Mesendoderm (in vitro differentiated cells): ENCODE results near the gene NTRK3.

Experiments used
- DNase-seq: peaks from one replicate; pipeline ENCODE4 v3.0.0; 2013
- H2AK5ac ChIP-seq: 2 replicates; pipeline ENCODE4 v1.6.1; 2013; ENCODE audit warnings: low read length, inconsistent platforms
- H2BK120ac ChIP-seq: 2 replicates; pipeline ENCODE4 v1.6.1; 2013; ENCODE audit warnings: low read depth, mild to moderate bottlenecking, low read length, moderate library complexity, mixed read lengths
- H2BK15ac ChIP-seq: replicated peaks from 2 replicates; pipeline ENCODE4 v1.6.1; 2013; ENCODE audit warnings: low read depth, mild to moderate bottlenecking, moderate library complexity
- H2BK5ac ChIP-seq: 2 replicates; pipeline ENCODE4 v1.6.1; 2013; ENCODE audit warnings: low read length, inconsistent platforms
- H3K18ac ChIP-seq: 2 replicates; pipeline ENCODE4 v1.6.1; 2013; ENCODE audit warnings: mild to moderate bottlenecking, low read length, mixed read lengths
- H3K23ac ChIP-seq: one replicate; pipeline ENCODE4 v1.6.1; 2013; ENCODE audit warnings: low read length
- H3K27ac ChIP-seq: 2 replicates; pipeline ENCODE4 v1.5.1; 2013; ENCODE audit warnings: low read depth, mild to moderate bottlenecking, inconsistent platforms, low read length, moderate library complexity
- H3K27me3 ChIP-seq: 2 replicates; pipeline ENCODE4 v1.6.1; 2013; ENCODE audit warnings: low read length, control low read depth, mild to moderate bottlenecking, inconsistent platforms; ENCODE audit not compliant: insufficient read depth, poor library complexity
- H3K36me3 ChIP-seq: 2 replicates; pipeline ENCODE4 v1.6.1; 2013; ENCODE audit warnings: low read length, inconsistent platforms; ENCODE audit not compliant: control insufficient read depth, insufficient read depth
- H3K4ac ChIP-seq: one replicate; pipeline ENCODE4 v1.6.1; 2013; ENCODE audit warnings: low read depth, mild to moderate bottlenecking, low read length, moderate library complexity
- H3K4me1 ChIP-seq: 2 replicates; pipeline ENCODE4 v1.6.1; 2013; ENCODE audit warnings: low read depth, low read length, inconsistent platforms; ENCODE audit not compliant: control insufficient read depth
- H3K4me2 ChIP-seq: 2 replicates; pipeline ENCODE4 v1.6.1; 2013; ENCODE audit warnings: low read length
- H3K4me3 ChIP-seq: 2 replicates; pipeline ENCODE4 v1.5.1; 2013; ENCODE audit warnings: mild to moderate bottlenecking, low read length
- H3K56ac ChIP-seq: one replicate; pipeline ENCODE4 v1.6.1; 2013; ENCODE audit warnings: low read length
- H3K79me1 ChIP-seq: 2 replicates; pipeline ENCODE4 v1.6.1; 2013; ENCODE audit warnings: low read length, inconsistent platforms
- H3K79me2 ChIP-seq: 2 replicates; pipeline ENCODE4 v1.6.1; 2013; ENCODE audit warnings: mild to moderate bottlenecking, low read length; ENCODE audit not compliant: control insufficient read depth, insufficient read depth
- H3K9ac ChIP-seq: 2 replicates; pipeline ENCODE4 v1.6.1; 2013; ENCODE audit warnings: low read length, inconsistent platforms
- H4K5ac ChIP-seq: one replicate; pipeline ENCODE4 v1.6.1; 2013; ENCODE audit warnings: low read length
- H4K8ac ChIP-seq: one replicate; pipeline ENCODE4 v1.6.1; 2013; ENCODE audit warnings: low read depth, mild to moderate bottlenecking, control low read depth, low read length, moderate library complexity
- WGBS: extraction: QIAGEN DNeasy Blood & Tissue Kit; methylation state at CpG from one replicate; pipeline ENCODE4 v1.1.7; 2013; ENCODE audit warnings: low lambda C conversion rate, missing lambda C conversion rate; ENCODE audit not compliant: insufficient coverage; ENCODE audit errors: extremely low coverage; 5-methylcytosine and 5-hydroxymethylcytosine counted together

NTRK3 gene

DNA sequence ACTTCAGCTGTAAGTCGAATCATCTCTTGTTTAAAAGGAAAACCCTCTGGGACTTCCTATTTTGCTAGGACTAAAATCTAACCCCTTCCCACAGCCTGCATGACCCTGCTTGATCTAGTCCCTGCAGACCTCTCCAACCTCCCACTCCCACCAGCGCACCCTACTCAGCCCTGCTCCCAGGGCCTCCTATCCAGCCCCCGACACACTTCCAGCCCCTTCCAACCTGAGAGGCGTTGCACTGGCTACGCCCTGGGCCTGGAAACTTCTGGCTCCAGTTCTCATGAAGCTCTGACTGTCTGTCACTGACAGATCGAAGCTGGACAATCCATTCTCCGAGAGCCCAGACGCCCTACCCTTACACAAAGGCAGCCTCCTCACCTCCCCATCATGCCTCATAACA lies 21.8 kb downstream of the NTRK3 start:
- H2BK120ac ChIP-seq, result no peak overlapping the region
- H4K8ac ChIP-seq, result no peak overlapping the region
- no peak overlapping the region for H2AK5ac ChIP-seq
- no peak overlapping the region for H3K23ac ChIP-seq
- H3K9ac ChIP-seq, result no peak overlapping the region
- no peak overlapping the region for H2BK15ac ChIP-seq
- H3K79me2 ChIP-seq, result no peaks in the 10 kb centered on the region
- no CpG with 5 or more reads among the region's 8 CpGs for WGBS
- no peak overlapping the region for H3K4me3 ChIP-seq
- no peaks in the 10 kb centered on the region for H3K27me3 ChIP-seq
- H3K56ac ChIP-seq, result no peak overlapping the region
- H3K27ac ChIP-seq, result no peak overlapping the region
- H3K4me2 ChIP-seq, result no peak overlapping the region
- H3K36me3 ChIP-seq, result no peaks in the 10 kb centered on the region
- H4K5ac ChIP-seq, result no peak overlapping the region
- no peak for DNase-seq
- H3K18ac ChIP-seq, result no peak overlapping the region
- no peak overlapping the region for H3K4ac ChIP-seq
- no peak overlapping the region for H2BK5ac ChIP-seq
- no peaks in the 10 kb centered on the region for H3K79me1 ChIP-seq
- H3K4me1 ChIP-seq, result no peaks in the 10 kb centered on the region

DNA sequence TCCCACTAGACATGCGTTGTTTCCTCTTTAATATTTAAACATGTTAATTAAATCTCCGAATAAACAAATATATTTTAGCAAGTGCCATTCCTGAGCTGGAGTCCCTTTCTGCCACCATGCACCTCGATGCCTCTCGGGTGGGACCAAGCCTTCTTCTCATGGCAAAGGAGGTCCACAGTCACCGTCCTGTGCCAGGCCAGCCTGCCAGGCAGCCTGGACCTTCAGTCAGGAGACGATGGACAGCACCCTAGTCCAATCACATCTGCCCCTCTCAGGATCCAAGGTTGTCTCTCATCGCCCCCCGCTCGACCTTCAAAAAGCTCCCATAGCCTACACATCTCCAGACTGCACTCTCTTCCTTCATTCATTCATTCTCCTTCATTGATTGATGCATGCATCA lies 22.6 kb downstream of the NTRK3 start:
- Histone ChIP-seq H4K5ac (no peak overlapping the region), H3K4ac (no peak overlapping the region), H3K79me2 (no peaks in the 10 kb centered on the region), H3K4me2 (no peak overlapping the region), H2BK5ac (no peak overlapping the region), H4K8ac (no peak overlapping the region), H3K36me3 (no peaks in the 10 kb centered on the region), H3K79me1 (no peaks in the 10 kb centered on the region), H2AK5ac (no peak overlapping the region), H3K27ac (no peak overlapping the region), H2BK15ac (no peak overlapping the region), H3K56ac (no peak overlapping the region), H3K27me3 (no peaks in the 10 kb centered on the region), H3K9ac (no peak overlapping the region), H3K4me1 (no peaks in the 10 kb centered on the region), H3K4me3 (no peak overlapping the region), H2BK120ac (no peak overlapping the region), H3K18ac (no peak overlapping the region), H3K23ac (no peak overlapping the region)
- no peak for DNase-seq
- no CpG with 5 or more reads among the region's 9 CpGs for WGBS

DNA sequence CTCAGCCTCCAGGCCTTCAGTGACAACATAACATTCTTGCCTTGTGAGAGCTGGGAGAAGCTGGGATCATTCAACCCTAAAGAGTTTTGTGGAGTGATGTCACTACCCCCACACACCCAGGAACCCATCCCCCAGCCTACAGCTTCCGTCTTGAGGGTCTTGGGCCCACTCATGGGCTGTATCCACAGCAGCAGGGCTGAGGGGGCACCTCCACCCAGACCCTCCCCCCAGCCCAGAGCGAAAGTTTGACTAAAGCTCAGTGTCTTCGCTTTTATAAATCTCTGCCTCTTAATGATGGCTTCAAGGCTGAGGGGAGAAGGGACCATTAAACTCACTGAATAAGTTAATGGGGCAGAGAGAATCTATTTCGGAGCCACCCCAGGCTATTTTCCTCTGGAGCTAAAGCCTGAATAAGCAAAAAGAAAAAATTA lies 23.8 kb downstream of the NTRK3 start:
- H3K18ac ChIP-seq, result no peak overlapping the region
- H3K4ac ChIP-seq, result no peak overlapping the region
- no peak overlapping the region for H2BK120ac ChIP-seq
- no peak overlapping the region for H3K4me2 ChIP-seq
- no peaks in the 10 kb centered on the region for H3K36me3 ChIP-seq
- no peak overlapping the region for H4K5ac ChIP-seq
- H3K23ac ChIP-seq, result no peak overlapping the region
- no CpG with 5 or more reads among the region's 4 CpGs for WGBS
- H3K4me1 ChIP-seq, result no peaks in the 10 kb centered on the region
- H2BK5ac ChIP-seq, result no peak overlapping the region
- H2BK15ac ChIP-seq, result no peak overlapping the region
- peak; percentile 14 for DNase-seq
- no peak overlapping the region for H3K56ac ChIP-seq
- no peak overlapping the region for H3K4me3 ChIP-seq
- H3K79me1 ChIP-seq, result no peaks in the 10 kb centered on the region
- no peak overlapping the region for H4K8ac ChIP-seq
- no peak overlapping the region for H3K9ac ChIP-seq
- H2AK5ac ChIP-seq, result no peak overlapping the region
- H3K79me2 ChIP-seq, result no peaks in the 10 kb centered on the region
- H3K27me3 ChIP-seq, result no peaks in the 10 kb centered on the region
- H3K27ac ChIP-seq, result no peak overlapping the region

- DNase-seq, result no peak
- H3K36me3 ChIP-seq, result no peaks in the 10 kb centered on the region
- no peak overlapping the region for H2BK5ac ChIP-seq
- H3K79me2 ChIP-seq, result no peaks in the 10 kb centered on the region
- no peak overlapping the region for H2AK5ac ChIP-seq
- H3K23ac ChIP-seq, result no peak overlapping the region
- no peak overlapping the region for H3K56ac ChIP-seq
- H4K8ac ChIP-seq, result no peak overlapping the region
- H3K27ac ChIP-seq, result no peak overlapping the region
- H3K4me2 ChIP-seq, result no peak overlapping the region
- H3K4me1 ChIP-seq, result no peaks in the 10 kb centered on the region
- no peaks in the 10 kb centered on the region for H3K79me1 ChIP-seq
- no peak overlapping the region for H3K18ac ChIP-seq
- no CpG with 5 or more reads among the region's 6 CpGs for WGBS
- no peak overlapping the region for H3K9ac ChIP-seq
- H3K4me3 ChIP-seq, result no peak overlapping the region
- H2BK120ac ChIP-seq, result no peak overlapping the region
- H3K4ac ChIP-seq, result no peak overlapping the region
- H4K5ac ChIP-seq, result no peak overlapping the region
- H2BK15ac ChIP-seq, result no peak overlapping the region
- H3K27me3 ChIP-seq, result no peaks in the 10 kb centered on the region
These were observed 24.5 kb downstream of the NTRK3 start for GRCh38 chr15:88231909-88232644.

- no peaks in the 10 kb centered on the region for H3K79me2 ChIP-seq
- no peak overlapping the region for H2BK5ac ChIP-seq
- H3K4ac ChIP-seq, result no peak overlapping the region
- H4K8ac ChIP-seq, result no peak overlapping the region
- H3K79me1 ChIP-seq, result no peaks in the 10 kb centered on the region
- no peak overlapping the region for H4K5ac ChIP-seq
- DNase-seq, result no peak
- no peak overlapping the region for H3K4me2 ChIP-seq
- H2BK15ac ChIP-seq, result no peak overlapping the region
- H2AK5ac ChIP-seq, result no peak overlapping the region
- no peaks in the 10 kb centered on the region for H3K36me3 ChIP-seq
- no peaks in the 10 kb centered on the region for H3K4me1 ChIP-seq
- no CpG with 5 or more reads among the region's 2 CpGs for WGBS
- no peaks in the 10 kb centered on the region for H3K27me3 ChIP-seq
- no peak overlapping the region for H3K9ac ChIP-seq
- H3K18ac ChIP-seq, result no peak overlapping the region
- no peak overlapping the region for H2BK120ac ChIP-seq
- no peak overlapping the region for H3K23ac ChIP-seq
- no peak overlapping the region for H3K56ac ChIP-seq
- H3K27ac ChIP-seq, result no peak overlapping the region
- H3K4me3 ChIP-seq, result no peak overlapping the region
These were observed 25.7 kb downstream of the NTRK3 start for GRCh38 chr15:88230823-88231222.

GRCh38 chr15:88225461-88225860 lies 31.1 kb downstream of the NTRK3 start:
- Histone ChIP-seq H3K4me3 (no peak overlapping the region), H2BK15ac (no peak overlapping the region), H3K4me1 (no peaks in the 10 kb centered on the region), H2BK5ac (no peak overlapping the region), H3K4ac (no peak overlapping the region), H3K18ac (no peak overlapping the region), H3K79me2 (no peaks in the 10 kb centered on the region), H3K56ac (no peak overlapping the region), H3K27ac (no peak overlapping the region), H4K8ac (no peak overlapping the region), H3K4me2 (no peak overlapping the region), H3K9ac (no peak overlapping the region), H3K23ac (no peak overlapping the region), H3K27me3 (no peaks in the 10 kb centered on the region), H4K5ac (no peak overlapping the region), H3K79me1 (no peaks in the 10 kb centered on the region), H2AK5ac (no peak overlapping the region), H2BK120ac (no peak overlapping the region), H3K36me3 (no peaks in the 10 kb centered on the region)
- no peak for DNase-seq
- no CpG with 5 or more reads among the region's 5 CpGs for WGBS
